HepG2 (cell line): ENCODE measurements around the gene EDEM1. TPM values are rescaled to one million over a fixed set of nuclear protein-coding genes. Genes with fewer than 3 reads are reported as not detected.

Experiments used
- ATAC-seq: fragments of 200-7000 bp; cut with Tn5 transposase; 3 replicates; pipeline ENCODE4 v1.9.1; 2020; ENCODE audit warnings: mild to moderate bottlenecking, moderate library complexity
- BruUV-seq: library from RNA; stranded (reverse); fragments of 400-500 nt; replicated peaks from 2 replicates; lab custom pipeline; 2021; lab: Mats Ljungman, UMichigan
- CTCF ChIA-PET: fragments of 300-600 bp; formaldehyde crosslinking; extraction: SDS; loops from one replicate; lab custom pipeline; 2021; ENCODE audit warnings: low total read pairs, inconsistent platforms, low intra/inter-chr PET ratio; lab: Yijun Ruan, JAX
- POLR2A ChIA-PET: fragments of 350-600 bp; sonication (Branson Sonifier 250); formaldehyde crosslinking; loops from one replicate; lab custom pipeline; 2020; ENCODE audit warnings: antibody characterized with exemption, inconsistent platforms; lab: Yijun Ruan, JAX
- DNase-seq: peaks from one replicate; pipeline ENCODE4 v3.0.0-alpha.2; 2015; ENCODE audit warnings: low spot score
- FAIRE-seq: peaks from 3 replicates; lab custom pipeline; 2011; peaks lifted over from hg19 to GRCh38; lab: Jason Lieb, UNC
- H2AFZ ChIP-seq: one replicate; pipeline ENCODE4 v1.6.1; 2011; ENCODE audit warnings: low read length, inconsistent platforms
- H3K27ac ChIP-seq: fragments of 300-600 bp; 3 replicates; pipeline ENCODE4 v1.8.0; 2011; ENCODE audit warnings: mixed run types, mild to moderate bottlenecking, mixed read lengths, low read length, inconsistent platforms; ENCODE audit not compliant: insufficient read depth; ENCODE audit errors: extremely low read length
- H3K27me3 ChIP-seq, 2 experiments: fragments of 200-600 bp in 1 of 2; 2 replicates in 1 of 2; 3 replicates in 1 of 2; pipeline versions ENCODE4 v1.6.0 to v1.8.0; 2011; ENCODE audit warnings: low read length in 2 of 2, mild to moderate bottlenecking in 2 of 2, moderate library complexity in 2 of 2, inconsistent platforms in 1 of 2; ENCODE audit not compliant: insufficient read depth in 2 of 2, control insufficient read depth in 1 of 2
- H3K36me3 ChIP-seq, 2 experiments: fragments of 200-600 bp in 1 of 2; replicated peaks in 1 of 2; 2 replicates in 1 of 2; 3 replicates in 1 of 2; pipeline versions ENCODE4 v1.5.1 to v1.8.0; 2011; ENCODE audit warnings: low read length in 2 of 2, inconsistent platforms in 1 of 2; ENCODE audit not compliant: insufficient read depth in 2 of 2, control insufficient read depth in 1 of 2
- H3K4me1 ChIP-seq: 2 replicates; pipeline ENCODE4 v1.5.1; 2012; ENCODE audit warnings: low read length, inconsistent platforms; ENCODE audit not compliant: insufficient read depth
- H3K4me2 ChIP-seq: 2 replicates; pipeline ENCODE4 v1.6.0; 2011; ENCODE audit warnings: low read depth, low read length, inconsistent platforms
- H3K4me3 ChIP-seq, 3 experiments: fragments of 200-600 bp in 1 of 3; sonication (generic), shearing (Covaris generic) in 1 of 3; replicated peaks in 1 of 3; 2 replicates each; pipeline ENCODE4 v1.5.1; 2011 to 2016; ENCODE audit warnings: low read length in 3 of 3, inconsistent platforms in 2 of 3, low read depth in 2 of 3, mild to moderate bottlenecking in 2 of 3, control low read depth in 1 of 3, mixed read lengths in 1 of 3; ENCODE audit not compliant: insufficient read depth in 1 of 3
- H3K79me2 ChIP-seq: one replicate; pipeline ENCODE4 v1.6.1; 2011; ENCODE audit warnings: low read length, inconsistent platforms; ENCODE audit not compliant: insufficient read depth
- H3K9ac ChIP-seq: 2 replicates; pipeline ENCODE4 v1.6.0; 2011; ENCODE audit warnings: mild to moderate bottlenecking, low read depth, low read length, inconsistent platforms; ENCODE audit not compliant: insufficient read depth
- H3K9me3 ChIP-seq: 2 replicates; pipeline ENCODE4 v1.5.1; 2012; ENCODE audit warnings: mild to moderate bottlenecking, low read length
- H4K20me1 ChIP-seq: 2 replicates; pipeline ENCODE4 v1.6.0; 2011; ENCODE audit warnings: inconsistent platforms, mild to moderate bottlenecking, low read length, moderate library complexity; ENCODE audit not compliant: insufficient read depth
- ADNP ChIP-seq: sonication (generic); formaldehyde crosslinking; IDR thresholded peaks from 2 replicates; pipeline ENCODE4 v1.4.0; 2020; ENCODE audit warnings: missing genetic modification reagents
- FOXO1 ChIP-seq: sonication (generic); formaldehyde crosslinking; IDR thresholded peaks from 2 replicates; pipeline ENCODE4 v1.4.0; 2020; ENCODE audit warnings: missing genetic modification reagents
- TEAD3 ChIP-seq: optimal IDR thresholded peaks from 2 replicates; pipeline ENCODE3; 2016; ENCODE audit warnings: borderline replicate concordance
- ZC3H4 ChIP-seq: sonication (generic); formaldehyde crosslinking; IDR thresholded peaks from 2 replicates; pipeline ENCODE4 v1.4.0; 2020; ENCODE audit warnings: missing genetic modification reagents, borderline replicate concordance
- ZFP36L1 ChIP-seq: sonication (generic); formaldehyde crosslinking; IDR thresholded peaks from 2 replicates; pipeline ENCODE4 v1.8.0; 2022; ENCODE audit warnings: mild to moderate bottlenecking, missing genetic modification reagents, moderate library complexity
- ZNF558 ChIP-seq: sonication (generic); formaldehyde crosslinking; IDR thresholded peaks from 2 replicates; pipeline ENCODE4 v1.9.0; 2022; ENCODE audit warnings: mild to moderate bottlenecking, missing genetic modification reagents, borderline replicate concordance
- ZNF737 ChIP-seq: sonication (generic); formaldehyde crosslinking; IDR thresholded peaks from 2 replicates; pipeline ENCODE4 v1.5.0; 2020; ENCODE audit warnings: missing genetic modification reagents, mild to moderate bottlenecking, borderline replicate concordance
- ZNF788 ChIP-seq: sonication (generic); formaldehyde crosslinking; IDR thresholded peaks from 2 replicates; pipeline ENCODE4 v1.5.0; 2020; ENCODE audit warnings: mild to moderate bottlenecking, missing genetic modification reagents, borderline replicate concordance
- WGBS: methylation state at CpG from one replicate; pipeline ENCODE4 v1.1.6; 2017; ENCODE audit warnings: low lambda C conversion rate; 5-methylcytosine and 5-hydroxymethylcytosine counted together
- in situ Hi-C: cut with HindIII; loops from 2 replicates; pipeline ENCODE4 v1.10.0; 2017; ENCODE audit warnings: low pct_unique_long_range_greater_than_20kb; ENCODE audit not compliant: extremely low pct_ligation_motif_present
- intact Hi-C: fragments of 100-400 bp; cut with micrococcal nuclease; formaldehyde crosslinking; loops from one replicate; pipeline ENCODE4 v1.10.0; 2022; ENCODE audit not compliant: unreplicated experiment
- polyA plus RNA-seq, 8 experiments: library from polyadenylated mRNA; depleted of rRNA in 3 of 8; stranded (reverse) in 7 of 8; unstranded in 1 of 8; fragments of >200 nt; fragmentation: Illumina TruSeq in 4 of 8; extraction: Trizol in 4 of 8; gene quantifications; 2 replicates each; pipeline versions ENCODE4 v1.2.1 to v1.2.3, GENCODE V29; 2011 to 2016; ENCODE audit warnings: low read depth in 4 of 8, missing spikeins in 1 of 8, mixed read lengths in 1 of 8; ENCODE audit not compliant: insufficient read depth in 1 of 8
- total RNA-seq, 5 experiments: library from RNA; depleted of rRNA; stranded (reverse); fragments of >200 nt; fragmentation: Illumina TruSeq; extraction: Trizol; gene quantifications; 2 replicates each; pipeline ENCODE4 v1.2.3, GENCODE V29; 2016; ENCODE audit warnings: low read depth in 1 of 5
- TF ChIP-seq, protein P1 (sequence below): sonication (generic); formaldehyde crosslinking; IDR thresholded peaks from 2 replicates; pipeline ENCODE4 v1.4.0; 2020; ENCODE audit warnings: missing genetic modification reagents
- TF ChIP-seq, protein P2 (sequence below): conservative IDR thresholded peaks from 2 replicates; pipeline ENCODE4 v1.6.1; 2018; ENCODE audit warnings: missing genetic modification reagents
- TF ChIP-seq, protein P3 (sequence below): sonication (generic); formaldehyde crosslinking; IDR thresholded peaks from 2 replicates; pipeline ENCODE4 v1.4.0; 2020; ENCODE audit warnings: missing genetic modification reagents; ENCODE audit errors: not compliant biosample characterization
- TF ChIP-seq, protein P4 (sequence below): sonication (generic); formaldehyde crosslinking; IDR thresholded peaks from 2 replicates; pipeline ENCODE4 v1.8.1; 2023; ENCODE audit warnings: missing genetic modification reagents, mild to moderate bottlenecking, borderline replicate concordance
- TF ChIP-seq, protein P5 (sequence below): sonication (generic); formaldehyde crosslinking; IDR thresholded peaks from 2 replicates; pipeline ENCODE4 v1.8.0; 2022; ENCODE audit warnings: mild to moderate bottlenecking, missing genetic modification reagents; ENCODE audit not compliant: insufficient replicate concordance
- TF ChIP-seq, protein P6 (sequence below): sonication (generic); formaldehyde crosslinking; IDR thresholded peaks from 2 replicates; pipeline ENCODE4 v1.4.0; 2020; ENCODE audit warnings: mild to moderate bottlenecking, missing genetic modification reagents
- TF ChIP-seq, protein P7 (sequence below): sonication (generic); formaldehyde crosslinking; IDR thresholded peaks from 2 replicates; pipeline ENCODE4 v1.8.1; 2023; ENCODE audit warnings: mild to moderate bottlenecking, missing genetic modification reagents

The EDEM1 gene
- total and polyA plus RNA-seq, 2 of the 13 experiments (the other 11 are each of a cell fraction or from before 2014, with no cell fraction given) = 13.8 to 25.8 TPM

DNA sequence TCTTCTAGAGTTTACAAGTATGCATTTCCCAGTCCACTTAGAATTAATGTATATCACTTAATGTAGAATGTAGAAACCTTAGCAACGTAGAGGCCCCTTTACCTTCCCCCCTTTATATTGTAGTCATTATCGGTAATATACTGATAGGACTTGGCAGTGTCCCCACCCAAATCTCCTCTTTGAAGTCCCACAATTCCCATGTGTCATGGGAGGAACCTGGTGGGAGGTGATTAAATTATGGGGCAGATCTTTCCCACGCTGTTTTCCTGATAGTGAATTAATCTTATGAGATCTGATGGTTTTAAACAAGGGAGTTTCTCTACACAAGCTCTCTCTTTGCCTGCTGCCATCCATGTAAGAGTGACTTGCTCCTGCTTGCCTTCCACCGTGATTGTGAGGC lies 34.4 kb upstream of the EDEM1 start:
- ATAC-seq (no peak), DNase-seq (no peak), FAIRE-seq (no peak)
- Histone ChIP-seq H3K27ac (no peak overlapping the region), H4K20me1 (peaks cover 2% of the 10 kb centered on the region; the same call in 1 of the 2 replicates), H3K27me3 (no peaks in the 10 kb centered on the region), H3K4me3 (no peak overlapping the region), H3K79me2 (peaks cover 79% of the 10 kb centered on the region), H3K4me1 (no peaks in the 10 kb centered on the region), H3K9ac (no peak overlapping the region), H3K9me3 (no peaks in the 10 kb centered on the region), H2AFZ (no peak overlapping the region), H3K36me3 (peaks cover 2 to 3% of the 10 kb centered on the region in 2 experiments; a peak in 3 of 5 replicates), H3K4me2 (no peak overlapping the region)
- intact Hi-C loops = no loop called here
- no TSS peak for BruUV-seq
- in situ Hi-C loops = no loop called here
- POLR2A ChIA-PET = no interaction called here
- CTCF ChIA-PET = no interaction called here
- 96% methylated on average over 4 of the region's 4 CpGs for WGBS
- no peak for TF ChIP-seq ZNF558
- TF ChIP-seq TEAD3 (CRISPR knock-in tag) = no peak
- TF ChIP-seq ZC3H4 (CRISPR knock-in tag) = no peak
- TF ChIP-seq ZNF737 = no peak
- TF ChIP-seq, protein P1, sequence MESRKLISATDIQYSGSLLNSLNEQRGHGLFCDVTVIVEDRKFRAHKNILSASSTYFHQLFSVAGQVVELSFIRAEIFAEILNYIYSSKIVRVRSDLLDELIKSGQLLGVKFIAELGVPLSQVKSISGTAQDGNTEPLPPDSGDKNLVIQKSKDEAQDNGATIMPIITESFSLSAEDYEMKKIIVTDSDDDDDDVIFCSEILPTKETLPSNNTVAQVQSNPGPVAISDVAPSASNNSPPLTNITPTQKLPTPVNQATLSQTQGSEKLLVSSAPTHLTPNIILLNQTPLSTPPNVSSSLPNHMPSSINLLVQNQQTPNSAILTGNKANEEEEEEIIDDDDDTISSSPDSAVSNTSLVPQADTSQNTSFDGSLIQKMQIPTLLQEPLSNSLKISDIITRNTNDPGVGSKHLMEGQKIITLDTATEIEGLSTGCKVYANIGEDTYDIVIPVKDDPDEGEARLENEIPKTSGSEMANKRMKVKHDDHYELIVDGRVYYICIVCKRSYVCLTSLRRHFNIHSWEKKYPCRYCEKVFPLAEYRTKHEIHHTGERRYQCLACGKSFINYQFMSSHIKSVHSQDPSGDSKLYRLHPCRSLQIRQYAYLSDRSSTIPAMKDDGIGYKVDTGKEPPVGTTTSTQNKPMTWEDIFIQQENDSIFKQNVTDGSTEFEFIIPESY (CRISPR knock-in tag) = no peak
- TF ChIP-seq, protein P2, sequence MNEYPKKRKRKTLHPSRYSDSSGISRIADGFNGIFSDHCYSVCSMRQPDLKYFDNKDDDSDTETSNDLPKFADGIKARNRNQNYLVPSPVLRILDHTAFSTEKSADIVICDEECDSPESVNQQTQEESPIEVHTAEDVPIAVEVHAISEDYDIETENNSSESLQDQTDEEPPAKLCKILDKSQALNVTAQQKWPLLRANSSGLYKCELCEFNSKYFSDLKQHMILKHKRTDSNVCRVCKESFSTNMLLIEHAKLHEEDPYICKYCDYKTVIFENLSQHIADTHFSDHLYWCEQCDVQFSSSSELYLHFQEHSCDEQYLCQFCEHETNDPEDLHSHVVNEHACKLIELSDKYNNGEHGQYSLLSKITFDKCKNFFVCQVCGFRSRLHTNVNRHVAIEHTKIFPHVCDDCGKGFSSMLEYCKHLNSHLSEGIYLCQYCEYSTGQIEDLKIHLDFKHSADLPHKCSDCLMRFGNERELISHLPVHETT (CRISPR knock-in tag) = no peak
- no peak for TF ChIP-seq ADNP (CRISPR knock-in tag)
- TF ChIP-seq, protein P3, sequence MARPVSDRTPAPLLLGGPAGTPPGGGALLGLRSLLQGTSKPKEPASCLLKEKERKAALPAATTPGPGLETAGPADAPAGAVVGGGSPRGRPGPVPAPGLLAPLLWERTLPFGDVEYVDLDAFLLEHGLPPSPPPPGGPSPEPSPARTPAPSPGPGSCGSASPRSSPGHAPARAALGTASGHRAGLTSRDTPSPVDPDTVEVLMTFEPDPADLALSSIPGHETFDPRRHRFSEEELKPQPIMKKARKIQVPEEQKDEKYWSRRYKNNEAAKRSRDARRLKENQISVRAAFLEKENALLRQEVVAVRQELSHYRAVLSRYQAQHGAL = no peak
- TF ChIP-seq, protein P4, sequence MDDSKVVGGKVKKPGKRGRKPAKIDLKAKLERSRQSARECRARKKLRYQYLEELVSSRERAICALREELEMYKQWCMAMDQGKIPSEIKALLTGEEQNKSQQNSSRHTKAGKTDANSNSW = no peak
- no peak for TF ChIP-seq FOXO1
- TF ChIP-seq, protein P5, sequence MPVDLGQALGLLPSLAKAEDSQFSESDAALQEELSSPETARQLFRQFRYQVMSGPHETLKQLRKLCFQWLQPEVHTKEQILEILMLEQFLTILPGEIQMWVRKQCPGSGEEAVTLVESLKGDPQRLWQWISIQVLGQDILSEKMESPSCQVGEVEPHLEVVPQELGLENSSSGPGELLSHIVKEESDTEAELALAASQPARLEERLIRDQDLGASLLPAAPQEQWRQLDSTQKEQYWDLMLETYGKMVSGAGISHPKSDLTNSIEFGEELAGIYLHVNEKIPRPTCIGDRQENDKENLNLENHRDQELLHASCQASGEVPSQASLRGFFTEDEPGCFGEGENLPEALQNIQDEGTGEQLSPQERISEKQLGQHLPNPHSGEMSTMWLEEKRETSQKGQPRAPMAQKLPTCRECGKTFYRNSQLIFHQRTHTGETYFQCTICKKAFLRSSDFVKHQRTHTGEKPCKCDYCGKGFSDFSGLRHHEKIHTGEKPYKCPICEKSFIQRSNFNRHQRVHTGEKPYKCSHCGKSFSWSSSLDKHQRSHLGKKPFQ (CRISPR knock-in tag) = no peak
- TF ChIP-seq, protein P6, sequence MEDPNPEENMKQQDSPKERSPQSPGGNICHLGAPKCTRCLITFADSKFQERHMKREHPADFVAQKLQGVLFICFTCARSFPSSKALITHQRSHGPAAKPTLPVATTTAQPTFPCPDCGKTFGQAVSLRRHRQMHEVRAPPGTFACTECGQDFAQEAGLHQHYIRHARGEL = no peak
- TF ChIP-seq ZNF788 (CRISPR knock-in tag) = no peak
- TF ChIP-seq, protein P7, sequence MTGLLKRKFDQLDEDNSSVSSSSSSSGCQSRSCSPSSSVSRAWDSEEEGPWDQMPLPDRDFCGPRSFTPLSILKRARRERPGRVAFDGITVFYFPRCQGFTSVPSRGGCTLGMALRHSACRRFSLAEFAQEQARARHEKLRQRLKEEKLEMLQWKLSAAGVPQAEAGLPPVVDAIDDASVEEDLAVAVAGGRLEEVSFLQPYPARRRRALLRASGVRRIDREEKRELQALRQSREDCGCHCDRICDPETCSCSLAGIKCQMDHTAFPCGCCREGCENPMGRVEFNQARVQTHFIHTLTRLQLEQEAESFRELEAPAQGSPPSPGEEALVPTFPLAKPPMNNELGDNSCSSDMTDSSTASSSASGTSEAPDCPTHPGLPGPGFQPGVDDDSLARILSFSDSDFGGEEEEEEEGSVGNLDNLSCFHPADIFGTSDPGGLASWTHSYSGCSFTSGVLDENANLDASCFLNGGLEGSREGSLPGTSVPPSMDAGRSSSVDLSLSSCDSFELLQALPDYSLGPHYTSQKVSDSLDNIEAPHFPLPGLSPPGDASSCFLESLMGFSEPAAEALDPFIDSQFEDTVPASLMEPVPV = no peak
- TF ChIP-seq ZFP36L1 = no peak
